M059J (cell line): ENCODE measurements around the gene POTEC. TPM values are rescaled to one million over a fixed set of nuclear protein-coding genes. Genes with fewer than 3 reads are reported as not detected.

Source experiments
- total RNA-seq: library from RNA; depleted of rRNA; stranded (reverse); fragments of >200 nt; shearing (Covaris generic); gene quantifications from 2 replicates; pipeline ENCODE4 v1.2.3, GENCODE V29; 2014; rRNA removed

POTEC gene
- total RNA-seq, 1 experiment from 2014 or later, result 0.02 TPM

Other genes with a start within 250 kb of the POTEC start
- 0.57 and 3.4 TPM in 2 replicates for gene ANKRD30B, start 204.6 kb upstream of the POTEC start, total RNA-seq